SK-N-SH (cell line): ENCODE data around the gene TYW1.
"Not testable (repeated sequence)": the region's sequence is repeated elsewhere in the genome, so short reads cannot be mapped to it uniquely, and the experiment has no call there.

Source experiments
- CHD2 ChIP-seq: fragments of 150-350 bp; IDR thresholded peaks from 2 replicates; pipeline ENCODE4 v1.6.1; 2018; ENCODE audit warnings: low read length; ENCODE audit not compliant: partially characterized antibody
- CTCF ChIP-seq: fragments of 200-600 bp; sonication (generic); IDR thresholded peaks from 2 replicates; pipeline ENCODE4 v1.6.1; 2017; ENCODE audit warnings: antibody characterized with exemption, mild to moderate bottlenecking, moderate library complexity
- EP300 ChIP-seq, 2 experiments: IDR thresholded peaks; 2 replicates each; pipeline versions ENCODE4 v1.4.0 to v1.6.1; 2012; ENCODE audit warnings: borderline replicate concordance in 1 of 2, low read depth in 1 of 2, low read length in 1 of 2
- EZH2phosphoT487 ChIP-seq: fragments of 200-600 bp; sonication (generic); IDR thresholded peaks from 2 replicates; pipeline ENCODE4 v1.6.1; 2017; ENCODE audit warnings: low read depth, mixed run types, mild to moderate bottlenecking, antibody characterized with exemption, moderate library complexity, borderline replicate concordance
- FOSL2 ChIP-seq: IDR thresholded peaks from 2 replicates; pipeline ENCODE4 v1.4.0; 2012; ENCODE audit warnings: low read depth, mild to moderate bottlenecking, moderate library complexity, borderline replicate concordance
- POLR2AphosphoS5 ChIP-seq: IDR thresholded peaks from 2 replicates; pipeline ENCODE4 v1.6.1; 2012; ENCODE audit warnings: low read depth, low read length
- RAD21 ChIP-seq: IDR thresholded peaks from 2 replicates; pipeline ENCODE4 v1.6.1; 2012; ENCODE audit warnings: mild to moderate bottlenecking, low read length
- REST ChIP-seq: IDR thresholded peaks from 2 replicates; pipeline ENCODE4 v1.6.1; 2012; ENCODE audit warnings: mild to moderate bottlenecking, low read depth, low read length, moderate library complexity
- RFX5 ChIP-seq: IDR thresholded peaks from 2 replicates; pipeline ENCODE4 v1.6.1; 2012; ENCODE audit warnings: mild to moderate bottlenecking, improper control_type of control experiment, low read length
- ZBTB33 ChIP-seq: IDR thresholded peaks from 2 replicates; pipeline ENCODE4 v1.4.0; 2012; ENCODE audit warnings: low read depth, borderline replicate concordance

- TF ChIP-seq RFX5; RAD21; CTCF; FOSL2; EZH2phosphoT487; POLR2AphosphoS5; REST; CHD2; ZBTB33; EP300 (IDR thresholded peaks at IDR 0.05; ENCODE audit: borderline replicate concordance in 1 of 2, low read depth in 1 of 2, low read length in 1 of 2): not testable (repeated sequence)
Measured at GRCh38 chr7:67098031-67098430, 101.4 kb downstream of the TYW1 start.
